Measurements from ENCODE around the gene IQCN.

IQCN gene

DNA sequence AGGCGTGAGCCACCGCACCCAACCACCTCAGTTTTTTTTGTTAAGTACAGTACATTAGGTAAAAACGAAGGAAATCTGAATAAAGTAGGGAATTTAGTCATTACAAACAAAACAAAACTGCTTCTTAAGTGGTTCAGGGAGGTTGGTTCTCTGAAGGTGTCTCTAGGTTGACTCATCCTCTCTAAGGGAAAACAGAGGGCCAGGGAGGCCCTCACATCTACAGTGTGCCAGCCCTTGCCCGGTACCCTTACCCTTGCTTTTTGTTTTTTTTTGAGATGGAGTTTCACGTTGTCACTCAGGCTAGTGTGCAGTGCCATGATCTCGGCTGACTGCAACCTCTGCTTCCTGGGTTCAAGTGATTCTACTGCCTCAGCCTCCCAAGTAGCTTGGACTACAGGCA is 24.3 kb upstream of the IQCN start:
- H3K27ac ChIP-seq = no peak overlapping the region

DNA sequence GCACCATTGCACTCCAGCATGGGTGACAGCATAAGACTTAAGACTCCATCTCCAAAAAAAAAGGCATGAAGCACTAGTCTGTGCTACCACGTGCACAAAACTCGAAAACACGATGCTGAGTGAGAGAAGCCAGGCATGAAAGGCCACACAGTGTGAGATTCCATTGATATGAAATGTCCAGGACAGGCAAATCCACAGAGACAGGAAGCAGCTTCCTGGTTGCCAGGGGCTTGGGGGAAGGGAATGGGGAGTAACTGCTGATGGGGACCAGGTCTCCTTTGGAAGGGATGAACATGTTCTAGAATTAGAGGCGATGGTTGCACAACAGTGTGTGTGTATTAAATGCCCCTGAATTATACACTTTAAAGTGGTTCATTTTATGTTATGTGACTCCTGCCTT is 23.1 kb upstream of the IQCN start:
- Histone ChIP-seq H3K4me2 (no peak overlapping the region), H4K20me1 (ENCODE audit: insufficient read depth) (no peaks in the 10 kb centered on the region), H3K27ac (no peak overlapping the region), H3K4me1 (ENCODE audit: low read depth, poor library complexity, severe bottlenecking) (peaks cover 7% of the 10 kb centered on the region), H3K79me2 (ENCODE audit: insufficient read depth, low read depth) (no peaks in the 10 kb centered on the region), H3K36me3 (ENCODE audit: insufficient read depth) (no peaks in the 10 kb centered on the region), H2AFZ (ENCODE audit: low read depth) (no peak overlapping the region), H3K9ac (no peak overlapping the region), H3K4me3 (IDR thresholded peaks at IDR 0.05; ENCODE audit: insufficient read depth, low read depth, low read length) (no peak overlapping the region), H3K27me3 (ENCODE audit: insufficient read depth, low read depth) (no peaks in the 10 kb centered on the region)
- TF ChIP-seq, protein P1, sequence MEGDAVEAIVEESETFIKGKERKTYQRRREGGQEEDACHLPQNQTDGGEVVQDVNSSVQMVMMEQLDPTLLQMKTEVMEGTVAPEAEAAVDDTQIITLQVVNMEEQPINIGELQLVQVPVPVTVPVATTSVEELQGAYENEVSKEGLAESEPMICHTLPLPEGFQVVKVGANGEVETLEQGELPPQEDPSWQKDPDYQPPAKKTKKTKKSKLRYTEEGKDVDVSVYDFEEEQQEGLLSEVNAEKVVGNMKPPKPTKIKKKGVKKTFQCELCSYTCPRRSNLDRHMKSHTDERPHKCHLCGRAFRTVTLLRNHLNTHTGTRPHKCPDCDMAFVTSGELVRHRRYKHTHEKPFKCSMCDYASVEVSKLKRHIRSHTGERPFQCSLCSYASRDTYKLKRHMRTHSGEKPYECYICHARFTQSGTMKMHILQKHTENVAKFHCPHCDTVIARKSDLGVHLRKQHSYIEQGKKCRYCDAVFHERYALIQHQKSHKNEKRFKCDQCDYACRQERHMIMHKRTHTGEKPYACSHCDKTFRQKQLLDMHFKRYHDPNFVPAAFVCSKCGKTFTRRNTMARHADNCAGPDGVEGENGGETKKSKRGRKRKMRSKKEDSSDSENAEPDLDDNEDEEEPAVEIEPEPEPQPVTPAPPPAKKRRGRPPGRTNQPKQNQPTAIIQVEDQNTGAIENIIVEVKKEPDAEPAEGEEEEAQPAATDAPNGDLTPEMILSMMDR (conservative IDR thresholded peaks at IDR 0.05; ENCODE audit: low read depth, low read length) = no peak

More for the DNA sequence above, 24.3 kb upstream of the IQCN start:
- H3K27me3 ChIP-seq (ENCODE audit: insufficient read depth, low read depth) = no peaks in the 10 kb centered on the region
- TF ChIP-seq, protein P1 (conservative IDR thresholded peaks at IDR 0.05; ENCODE audit: low read depth, low read length) = no peak
- no peaks in the 10 kb centered on the region for H4K20me1 ChIP-seq (ENCODE audit: insufficient read depth)
- no peak overlapping the region for H3K4me3 ChIP-seq (IDR thresholded peaks at IDR 0.05; ENCODE audit: insufficient read depth, low read depth, low read length)
- H2AFZ ChIP-seq (ENCODE audit: low read depth) = no peak overlapping the region
- H3K36me3 ChIP-seq (ENCODE audit: insufficient read depth) = no peaks in the 10 kb centered on the region
- no peak overlapping the region for H3K9ac ChIP-seq
- no peak overlapping the region for H3K4me2 ChIP-seq
- peaks cover 11% of the 10 kb centered on the region for H3K4me1 ChIP-seq (ENCODE audit: low read depth, poor library complexity, severe bottlenecking)
- H3K79me2 ChIP-seq (ENCODE audit: insufficient read depth, low read depth) = no peaks in the 10 kb centered on the region

DNA sequence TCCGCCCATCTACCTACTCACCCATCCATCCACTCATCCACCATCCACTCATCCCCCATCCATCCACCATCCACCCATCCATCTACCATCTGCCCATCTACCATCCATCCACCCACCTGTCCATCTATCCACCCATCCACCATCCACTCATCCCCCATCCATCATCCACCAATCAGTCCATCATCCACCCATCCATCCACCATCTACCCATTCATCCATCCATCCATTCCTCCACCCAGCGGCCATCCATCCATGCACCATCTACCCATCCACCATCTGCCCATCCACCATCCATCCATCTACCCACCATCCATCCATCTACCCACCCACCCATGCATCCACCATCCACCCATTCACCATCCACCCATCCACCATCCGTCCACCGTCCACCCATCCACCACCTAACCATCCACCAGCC is 20.8 kb upstream of the IQCN start:
- Histone ChIP-seq H3K9ac (no peak overlapping the region), H4K20me1 (ENCODE audit: insufficient read depth) (no peaks in the 10 kb centered on the region), H3K4me2 (no peak overlapping the region), H3K36me3 (ENCODE audit: insufficient read depth) (no peaks in the 10 kb centered on the region), H3K4me1 (ENCODE audit: low read depth, poor library complexity, severe bottlenecking) (peaks cover 23% of the 10 kb centered on the region), H3K79me2 (ENCODE audit: insufficient read depth, low read depth) (no peaks in the 10 kb centered on the region), H2AFZ (ENCODE audit: low read depth) (no peak overlapping the region), H3K4me3 (IDR thresholded peaks at IDR 0.05; ENCODE audit: insufficient read depth, low read depth, low read length) (no peak overlapping the region), H3K27me3 (ENCODE audit: insufficient read depth, low read depth) (no peaks in the 10 kb centered on the region), H3K27ac (no peak overlapping the region)
- TF ChIP-seq, protein P1 (conservative IDR thresholded peaks at IDR 0.05; ENCODE audit: low read depth, low read length) = no peak

DNA sequence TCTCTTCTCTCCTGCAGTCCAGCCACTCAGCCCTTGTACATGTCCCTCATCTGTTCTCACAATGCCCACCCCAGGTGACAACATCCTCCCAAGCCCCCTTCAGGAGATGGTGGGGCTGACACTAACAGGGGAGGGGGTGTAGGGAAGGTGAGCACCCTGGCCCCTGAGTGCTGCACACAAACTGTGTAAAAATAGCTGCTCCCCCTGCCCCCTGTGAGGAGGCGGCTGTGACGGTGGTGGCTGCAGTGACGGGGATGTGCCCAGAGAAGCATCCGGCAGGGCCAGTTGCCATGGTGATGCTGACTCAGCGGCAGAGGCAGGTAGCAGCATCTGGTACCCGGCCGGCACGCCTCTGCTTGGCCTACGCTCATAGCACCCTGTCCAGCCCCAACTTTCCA is 20.2 kb upstream of the IQCN start:
- Histone ChIP-seq H3K36me3 (ENCODE audit: insufficient read depth) (no peaks in the 10 kb centered on the region), H3K79me2 (ENCODE audit: insufficient read depth, low read depth) (no peaks in the 10 kb centered on the region), H3K9ac (no peak overlapping the region), H3K4me1 (ENCODE audit: low read depth, poor library complexity, severe bottlenecking) (peaks cover 29% of the 10 kb centered on the region), H3K27me3 (ENCODE audit: insufficient read depth, low read depth) (no peaks in the 10 kb centered on the region), H3K4me3 (IDR thresholded peaks at IDR 0.05; ENCODE audit: insufficient read depth, low read depth, low read length) (no peak overlapping the region), H4K20me1 (ENCODE audit: insufficient read depth) (no peaks in the 10 kb centered on the region), H2AFZ (ENCODE audit: low read depth) (no peak overlapping the region), H3K4me2 (no peak overlapping the region), H3K27ac (no peak overlapping the region)
- TF ChIP-seq, protein P1 (conservative IDR thresholded peaks at IDR 0.05; ENCODE audit: low read depth, low read length) = no peak
